Measurements from ENCODE around the gene TLR6. TPM values are rescaled to one million over a fixed set of nuclear protein-coding genes. Genes with fewer than 3 reads are reported as not detected.
A peak's percentile ranks its signal among the peaks of the same experiment; 100 is the strongest.

The TLR6 gene
- total RNA-seq, 1 experiment from 2014 or later = 0.68 TPM

DNA sequence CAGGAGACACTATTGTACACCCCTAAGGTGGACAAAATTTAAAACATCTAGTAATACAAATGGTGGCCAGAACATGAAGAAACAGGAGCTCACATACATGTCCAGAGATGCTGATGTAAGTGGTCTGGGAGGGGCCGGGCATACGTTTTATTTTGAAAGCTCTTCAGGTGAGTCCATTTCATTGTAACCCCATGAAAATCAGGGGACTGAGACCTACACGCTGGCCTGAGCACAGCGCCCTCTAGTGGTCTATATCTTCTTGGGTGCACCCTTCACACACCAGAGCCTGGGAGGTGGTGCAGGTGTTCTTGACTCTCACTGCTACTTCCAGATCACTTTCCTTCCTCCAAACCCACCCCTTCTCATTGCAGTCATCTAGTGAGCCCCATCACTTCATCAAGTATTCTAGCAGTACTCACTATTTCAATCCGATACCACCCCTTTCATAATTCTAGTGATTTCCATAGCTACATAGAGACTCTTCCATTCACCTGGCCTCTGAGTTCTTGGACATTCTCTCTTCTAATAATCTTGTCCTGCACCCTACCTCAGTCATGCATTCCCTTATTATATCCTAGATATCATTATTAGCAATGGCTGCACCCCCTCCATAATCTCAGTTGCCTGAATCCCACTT lies 4.3 kb upstream of the TLR6 start:
- peak; percentile 45 for DNase-seq
- CTCF ChIA-PET = interaction anchor here (0.9 to 1.2 kb wide), 2 partner anchors 57 to 101 kb away, joined by 3 to 4 read pairs; partner anchors contain the start of gene TLR1
- no peak overlapping the region for H3K4me3 Mint-ChIP-seq (ENCODE audit: low read depth, unreplicated experiment)

DNA sequence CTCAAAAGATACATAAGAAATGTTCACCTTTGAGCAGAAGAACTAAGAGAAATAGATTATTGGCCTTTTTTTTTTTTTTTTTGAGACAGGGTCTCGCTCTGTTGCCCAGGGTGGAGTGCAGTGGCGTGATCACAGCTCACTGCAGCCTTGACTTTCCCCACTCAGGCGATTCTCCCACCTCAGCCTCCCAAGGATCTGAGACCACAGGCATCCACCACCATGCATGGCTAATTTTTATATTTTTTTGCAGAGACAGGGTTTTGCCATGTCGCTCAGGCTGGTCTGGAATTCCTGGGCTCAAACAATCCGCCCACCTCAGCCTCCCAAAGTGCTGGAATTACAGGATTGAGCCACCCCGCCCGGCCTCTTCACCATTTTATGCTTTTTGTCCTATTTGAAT lies 2.9 kb upstream of the TLR6 start:
- intact Hi-C loops (cut with micrococcal nuclease; ENCODE audit: unreplicated experiment) = loop anchor here (10.0 kb wide), 1 partner anchor 795 kb away; no protein-coding TSS in a partner anchor
- Mint-ChIP-seq H3K4me3 (ENCODE audit: low read depth, unreplicated experiment) (no peak overlapping the region), H3K4me1 (ENCODE audit: low read depth, unreplicated experiment) (peaks cover 27% of the 10 kb centered on the region), H3K27me3 (ENCODE audit: unreplicated experiment) (no peaks in the 10 kb centered on the region), H3K9me3 (ENCODE audit: low read depth, unreplicated experiment) (no peaks in the 10 kb centered on the region), H3K27ac (ENCODE audit: unreplicated experiment) (no peak overlapping the region), H3K36me3 (ENCODE audit: insufficient read depth, unreplicated experiment) (no peaks in the 10 kb centered on the region)
- BruUV-seq (replicated peaks) = no TSS peak
- TF ChIP-seq, protein P1, sequence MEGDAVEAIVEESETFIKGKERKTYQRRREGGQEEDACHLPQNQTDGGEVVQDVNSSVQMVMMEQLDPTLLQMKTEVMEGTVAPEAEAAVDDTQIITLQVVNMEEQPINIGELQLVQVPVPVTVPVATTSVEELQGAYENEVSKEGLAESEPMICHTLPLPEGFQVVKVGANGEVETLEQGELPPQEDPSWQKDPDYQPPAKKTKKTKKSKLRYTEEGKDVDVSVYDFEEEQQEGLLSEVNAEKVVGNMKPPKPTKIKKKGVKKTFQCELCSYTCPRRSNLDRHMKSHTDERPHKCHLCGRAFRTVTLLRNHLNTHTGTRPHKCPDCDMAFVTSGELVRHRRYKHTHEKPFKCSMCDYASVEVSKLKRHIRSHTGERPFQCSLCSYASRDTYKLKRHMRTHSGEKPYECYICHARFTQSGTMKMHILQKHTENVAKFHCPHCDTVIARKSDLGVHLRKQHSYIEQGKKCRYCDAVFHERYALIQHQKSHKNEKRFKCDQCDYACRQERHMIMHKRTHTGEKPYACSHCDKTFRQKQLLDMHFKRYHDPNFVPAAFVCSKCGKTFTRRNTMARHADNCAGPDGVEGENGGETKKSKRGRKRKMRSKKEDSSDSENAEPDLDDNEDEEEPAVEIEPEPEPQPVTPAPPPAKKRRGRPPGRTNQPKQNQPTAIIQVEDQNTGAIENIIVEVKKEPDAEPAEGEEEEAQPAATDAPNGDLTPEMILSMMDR (IDR thresholded peaks at IDR 0.05; ENCODE audit: unreplicated experiment) = no peak
- DNase-seq = no peak
- CTCF ChIA-PET = no interaction called here

More for the DNA sequence above, 4.3 kb upstream of the TLR6 start:
- Mint-ChIP-seq H3K27ac (ENCODE audit: unreplicated experiment) (no peak overlapping the region), H3K36me3 (ENCODE audit: insufficient read depth, unreplicated experiment) (no peaks in the 10 kb centered on the region), H3K27me3 (ENCODE audit: unreplicated experiment) (no peaks in the 10 kb centered on the region), H3K9me3 (ENCODE audit: low read depth, unreplicated experiment) (no peaks in the 10 kb centered on the region), H3K4me1 (ENCODE audit: low read depth, unreplicated experiment) (peaks cover 21% of the 10 kb centered on the region)
- BruUV-seq (replicated peaks) = no TSS peak
- TF ChIP-seq, protein P1 (IDR thresholded peaks at IDR 0.05; ENCODE audit: unreplicated experiment) = peak; percentile 54
- intact Hi-C loops (cut with micrococcal nuclease; ENCODE audit: unreplicated experiment) = no loop called here

DNA sequence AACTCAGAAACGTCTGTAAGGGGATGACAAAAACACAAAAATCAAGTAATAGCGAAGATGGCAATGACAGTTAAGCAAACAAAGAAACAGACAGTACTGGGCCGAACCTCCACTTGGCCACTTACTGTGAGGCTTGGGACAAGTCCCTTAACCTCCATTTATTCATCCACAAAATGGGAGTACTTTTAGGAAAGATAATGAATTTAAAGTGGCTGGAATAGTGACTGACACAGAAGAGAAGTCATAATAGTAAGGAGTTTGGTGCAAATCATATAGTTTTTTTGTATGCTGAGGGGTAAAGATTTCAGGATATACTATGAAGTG lies 1.4 kb upstream of the TLR6 start:
- H3K9me3 Mint-ChIP-seq (ENCODE audit: low read depth, unreplicated experiment) = no peaks in the 10 kb centered on the region
- no peaks in the 10 kb centered on the region for H3K36me3 Mint-ChIP-seq (ENCODE audit: insufficient read depth, unreplicated experiment)
- peak overlapping the region; percentile 81 for H3K27ac Mint-ChIP-seq (ENCODE audit: unreplicated experiment)
- intact Hi-C loops (cut with micrococcal nuclease; ENCODE audit: unreplicated experiment) = loop anchor here (10.0 kb wide), 1 partner anchor 793 kb away; no protein-coding TSS in a partner anchor
- H3K4me1 Mint-ChIP-seq (ENCODE audit: low read depth, unreplicated experiment) = peaks cover 27% of the 10 kb centered on the region
- peak overlapping the region; percentile 11 for H3K4me3 Mint-ChIP-seq (ENCODE audit: low read depth, unreplicated experiment)
- no peak for DNase-seq
- TF ChIP-seq, protein P1 (IDR thresholded peaks at IDR 0.05; ENCODE audit: unreplicated experiment) = no peak
- CTCF ChIA-PET = no interaction called here
- BruUV-seq (replicated peaks) = no TSS peak
- H3K27me3 Mint-ChIP-seq (ENCODE audit: unreplicated experiment) = no peaks in the 10 kb centered on the region

DNA sequence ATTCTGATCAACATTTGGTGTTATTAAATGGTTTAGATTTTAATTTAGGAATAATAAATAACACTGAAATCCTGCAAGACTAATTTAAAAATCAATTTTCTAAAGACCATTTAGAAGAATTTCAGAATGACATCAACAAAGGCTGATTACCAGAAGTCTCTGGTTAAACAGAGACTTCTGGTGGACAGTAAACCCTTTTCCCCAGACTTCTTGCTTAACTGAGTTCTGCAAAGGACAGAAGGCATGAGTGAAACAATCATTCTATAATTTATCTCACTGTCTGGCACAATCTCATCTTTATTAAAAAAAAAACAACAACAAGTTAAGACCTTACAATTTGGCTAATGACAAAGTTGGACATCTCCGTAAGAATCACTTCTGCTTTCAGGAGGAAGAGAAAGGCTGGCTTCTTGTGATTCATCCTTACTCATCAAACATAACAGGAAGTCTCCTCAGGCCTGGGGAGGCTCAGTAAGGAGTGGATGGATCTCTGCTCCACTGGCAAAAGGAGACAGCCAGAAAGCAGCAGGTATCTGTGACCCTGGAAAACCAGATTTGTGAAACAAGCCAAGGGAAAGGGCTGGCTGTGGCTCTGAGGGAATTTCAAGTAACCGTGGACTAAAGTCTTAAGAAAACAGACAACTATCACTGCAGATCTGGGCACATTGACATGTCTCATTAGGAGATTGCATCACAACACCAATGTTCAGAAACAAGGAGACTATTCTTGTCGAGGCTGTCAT lies 908 bp upstream of the TLR6 start:
- TF ChIP-seq, protein P1 (IDR thresholded peaks at IDR 0.05; ENCODE audit: unreplicated experiment) = no peak
- peak; percentile 27 for DNase-seq
- intact Hi-C loops (cut with micrococcal nuclease; ENCODE audit: unreplicated experiment) = loop anchor here (10.0 kb wide), 1 partner anchor 793 kb away; no protein-coding TSS in a partner anchor
- no peaks in the 10 kb centered on the region for H3K27me3 Mint-ChIP-seq (ENCODE audit: unreplicated experiment)
- CTCF ChIA-PET = no interaction called here
- no peaks in the 10 kb centered on the region for H3K9me3 Mint-ChIP-seq (ENCODE audit: low read depth, unreplicated experiment)
- no TSS peak for BruUV-seq (replicated peaks)
- peak overlapping the region; percentile 11 for H3K4me3 Mint-ChIP-seq (ENCODE audit: low read depth, unreplicated experiment)
- peak overlapping the region; percentile 81 for H3K27ac Mint-ChIP-seq (ENCODE audit: unreplicated experiment)
- no peaks in the 10 kb centered on the region for H3K36me3 Mint-ChIP-seq (ENCODE audit: insufficient read depth, unreplicated experiment)
- H3K4me1 Mint-ChIP-seq (ENCODE audit: low read depth, unreplicated experiment) = peaks cover 27% of the 10 kb centered on the region

All from Calu3 (cell line).